GM06990 (cell line): Measurements from ENCODE around the gene MT1A.

Source experiments
- DNase-seq: peaks from one replicate; pipeline ENCODE4 v3.0.0-alpha.2; 2011; ENCODE audit not compliant: insufficient read length; ENCODE audit errors: extremely low read depth
- H3K27me3 ChIP-seq: replicated peaks from 2 replicates; pipeline ENCODE4 v1.6.0; 2011; ENCODE audit warnings: low read length; ENCODE audit not compliant: control insufficient read depth, insufficient read depth
- H3K36me3 ChIP-seq: 2 replicates; pipeline ENCODE4 v1.5.1; 2011; ENCODE audit warnings: low read length; ENCODE audit not compliant: control insufficient read depth, insufficient read depth
- H3K4me3 ChIP-seq: replicated peaks from 2 replicates; pipeline ENCODE4 v1.5.1; 2011; ENCODE audit warnings: low read depth, mild to moderate bottlenecking, control low read depth, low read length
- TF ChIP-seq, protein P1 (sequence below): IDR thresholded peaks from 2 replicates; pipeline ENCODE4 v1.5.1; 2011; ENCODE audit warnings: low read length, control low read depth, mild to moderate bottlenecking, inconsistent platforms; ENCODE audit not compliant: insufficient read depth, poor library complexity, severe bottlenecking

MT1A gene

DNA sequence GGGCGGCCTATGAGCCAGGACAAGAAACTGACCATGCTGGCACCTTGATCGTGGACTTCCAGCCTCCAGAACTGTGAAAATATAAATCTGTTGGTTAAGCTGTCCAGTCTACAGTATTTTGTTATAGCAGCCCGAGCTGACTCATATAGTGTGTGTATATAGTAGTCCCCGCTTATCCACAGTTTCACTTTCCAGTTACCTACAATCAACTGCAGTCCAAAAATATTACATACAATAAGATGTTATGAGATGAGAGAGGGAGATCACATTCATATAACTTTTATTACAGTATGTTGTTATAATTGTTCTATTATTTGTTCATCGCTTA, 44.2 kb upstream of the MT1A start:
- DNase-seq = no peak
- no peak overlapping the region for H3K4me3 ChIP-seq

GRCh38 chr16:56600398-56600999, 38.0 kb upstream of the MT1A start:
- TF ChIP-seq, protein P1, sequence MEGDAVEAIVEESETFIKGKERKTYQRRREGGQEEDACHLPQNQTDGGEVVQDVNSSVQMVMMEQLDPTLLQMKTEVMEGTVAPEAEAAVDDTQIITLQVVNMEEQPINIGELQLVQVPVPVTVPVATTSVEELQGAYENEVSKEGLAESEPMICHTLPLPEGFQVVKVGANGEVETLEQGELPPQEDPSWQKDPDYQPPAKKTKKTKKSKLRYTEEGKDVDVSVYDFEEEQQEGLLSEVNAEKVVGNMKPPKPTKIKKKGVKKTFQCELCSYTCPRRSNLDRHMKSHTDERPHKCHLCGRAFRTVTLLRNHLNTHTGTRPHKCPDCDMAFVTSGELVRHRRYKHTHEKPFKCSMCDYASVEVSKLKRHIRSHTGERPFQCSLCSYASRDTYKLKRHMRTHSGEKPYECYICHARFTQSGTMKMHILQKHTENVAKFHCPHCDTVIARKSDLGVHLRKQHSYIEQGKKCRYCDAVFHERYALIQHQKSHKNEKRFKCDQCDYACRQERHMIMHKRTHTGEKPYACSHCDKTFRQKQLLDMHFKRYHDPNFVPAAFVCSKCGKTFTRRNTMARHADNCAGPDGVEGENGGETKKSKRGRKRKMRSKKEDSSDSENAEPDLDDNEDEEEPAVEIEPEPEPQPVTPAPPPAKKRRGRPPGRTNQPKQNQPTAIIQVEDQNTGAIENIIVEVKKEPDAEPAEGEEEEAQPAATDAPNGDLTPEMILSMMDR = peak; percentile 77
- Histone ChIP-seq H3K4me3 (no peak overlapping the region), H3K36me3 (no peaks in the 10 kb centered on the region), H3K27me3 (no peaks in the 10 kb centered on the region)
- DNase-seq = no peak

More for the DNA sequence above, 44.2 kb upstream of the MT1A start:
- peaks cover 8% of the 10 kb centered on the region for H3K27me3 ChIP-seq
- TF ChIP-seq, protein P1 = no peak
- H3K36me3 ChIP-seq = no peaks in the 10 kb centered on the region

DNA sequence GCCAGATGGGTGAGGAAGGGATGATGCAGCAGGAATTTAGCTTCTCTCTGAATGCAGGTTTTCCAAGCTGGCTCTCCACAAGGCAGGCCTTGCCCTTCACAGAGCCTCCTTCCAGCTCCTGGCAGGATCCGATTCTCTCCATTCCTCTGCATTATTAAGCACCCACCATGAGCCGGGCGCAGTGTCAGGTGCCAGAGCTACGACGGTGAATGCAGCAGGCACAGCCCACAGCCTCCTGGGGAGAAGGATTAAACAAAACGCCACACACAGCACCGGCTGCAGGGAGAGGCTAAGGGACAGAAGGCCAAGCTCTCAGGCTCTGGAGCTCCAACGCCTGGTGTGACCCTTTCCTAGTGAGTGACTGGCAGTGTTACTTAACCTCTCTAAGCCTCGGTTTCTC, 37.1 kb upstream of the MT1A start:
- Histone ChIP-seq H3K36me3 (no peaks in the 10 kb centered on the region), H3K27me3 (no peaks in the 10 kb centered on the region), H3K4me3 (no peak overlapping the region)
- TF ChIP-seq, protein P1 = no peak
- DNase-seq = no peak

DNA sequence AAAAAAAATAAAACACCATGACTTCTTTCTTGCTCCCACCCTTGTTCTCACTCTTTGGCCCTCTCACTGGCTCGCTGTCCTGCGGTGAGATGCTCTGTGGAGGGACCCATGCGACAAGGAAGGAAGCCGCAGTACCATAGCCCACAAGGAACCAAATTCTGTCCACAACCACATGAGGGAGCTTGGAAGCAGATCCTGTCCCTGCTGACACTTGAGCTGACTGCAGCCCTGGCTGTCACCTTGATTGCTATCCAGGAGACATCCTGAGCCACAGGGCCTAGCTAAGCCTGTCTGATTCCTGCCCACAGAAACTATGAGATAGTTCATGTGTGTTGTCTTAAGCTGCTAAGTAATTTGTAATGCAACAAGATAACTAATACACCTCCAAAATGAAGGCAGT, 34.9 kb upstream of the MT1A start:
- H3K27me3 ChIP-seq = no peaks in the 10 kb centered on the region
- TF ChIP-seq, protein P1 = peak; percentile 27
- DNase-seq = no peak
- no peak overlapping the region for H3K4me3 ChIP-seq
- no peaks in the 10 kb centered on the region for H3K36me3 ChIP-seq

DNA sequence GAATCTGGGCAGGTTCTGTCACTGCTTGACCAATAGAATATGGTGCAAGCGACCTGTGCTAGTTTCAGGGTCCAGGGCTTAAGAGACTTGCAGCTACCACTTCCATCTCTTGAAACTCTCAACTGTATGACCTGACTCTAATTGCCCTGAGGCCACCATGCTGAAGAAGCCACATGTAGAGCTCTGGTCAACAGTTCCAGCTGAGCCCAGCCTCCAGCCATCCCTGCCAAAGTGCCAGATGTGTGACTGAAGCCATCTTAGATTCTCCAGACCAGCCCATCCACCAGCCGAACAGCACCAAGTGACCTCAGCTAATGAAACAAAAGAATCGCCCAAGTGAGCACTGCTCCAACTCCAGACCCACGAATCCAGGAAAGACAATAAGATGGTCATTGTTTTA, 33.5 kb upstream of the MT1A start:
- Histone ChIP-seq H3K4me3 (no peak overlapping the region), H3K36me3 (no peaks in the 10 kb centered on the region), H3K27me3 (no peaks in the 10 kb centered on the region)
- DNase-seq = no peak
- TF ChIP-seq, protein P1 = no peak

- Histone ChIP-seq H3K36me3 (no peaks in the 10 kb centered on the region), H3K27me3 (no peaks in the 10 kb centered on the region), H3K4me3 (no peak overlapping the region)
- TF ChIP-seq, protein P1 = no peak
- DNase-seq = no peak
Measured at GRCh38 chr16:56605475-56605874, 33.0 kb upstream of the MT1A start.
